WI38 (cell line): ENCODE data around the gene ZNF275.

Experiments
- H3K4me3 ChIP-seq: 2 replicates; pipeline ENCODE4 v1.5.1; 2011; ENCODE audit warnings: low read depth, mild to moderate bottlenecking, control low read depth, low read length
- TF ChIP-seq, protein P1 (sequence below): IDR thresholded peaks from 2 replicates; pipeline ENCODE4 v1.5.1; 2012; ENCODE audit warnings: low read depth, mild to moderate bottlenecking, control low read depth, low read length

ZNF275 gene

GRCh38 chrX:153375571-153375970 lies 41.6 kb downstream of the ZNF275 start:
- no peak overlapping the region for H3K4me3 ChIP-seq
- TF ChIP-seq, protein P1, sequence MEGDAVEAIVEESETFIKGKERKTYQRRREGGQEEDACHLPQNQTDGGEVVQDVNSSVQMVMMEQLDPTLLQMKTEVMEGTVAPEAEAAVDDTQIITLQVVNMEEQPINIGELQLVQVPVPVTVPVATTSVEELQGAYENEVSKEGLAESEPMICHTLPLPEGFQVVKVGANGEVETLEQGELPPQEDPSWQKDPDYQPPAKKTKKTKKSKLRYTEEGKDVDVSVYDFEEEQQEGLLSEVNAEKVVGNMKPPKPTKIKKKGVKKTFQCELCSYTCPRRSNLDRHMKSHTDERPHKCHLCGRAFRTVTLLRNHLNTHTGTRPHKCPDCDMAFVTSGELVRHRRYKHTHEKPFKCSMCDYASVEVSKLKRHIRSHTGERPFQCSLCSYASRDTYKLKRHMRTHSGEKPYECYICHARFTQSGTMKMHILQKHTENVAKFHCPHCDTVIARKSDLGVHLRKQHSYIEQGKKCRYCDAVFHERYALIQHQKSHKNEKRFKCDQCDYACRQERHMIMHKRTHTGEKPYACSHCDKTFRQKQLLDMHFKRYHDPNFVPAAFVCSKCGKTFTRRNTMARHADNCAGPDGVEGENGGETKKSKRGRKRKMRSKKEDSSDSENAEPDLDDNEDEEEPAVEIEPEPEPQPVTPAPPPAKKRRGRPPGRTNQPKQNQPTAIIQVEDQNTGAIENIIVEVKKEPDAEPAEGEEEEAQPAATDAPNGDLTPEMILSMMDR, result no peak

- no peak overlapping the region for H3K4me3 ChIP-seq
- TF ChIP-seq, protein P1, result no peak
These were observed 43.8 kb downstream of the ZNF275 start for GRCh38 chrX:153377727-153378126.

- TF ChIP-seq, protein P1, result no peak
- H3K4me3 ChIP-seq, result no peak overlapping the region
These were observed 44.7 kb downstream of the ZNF275 start for GRCh38 chrX:153378607-153379006.

DNA sequence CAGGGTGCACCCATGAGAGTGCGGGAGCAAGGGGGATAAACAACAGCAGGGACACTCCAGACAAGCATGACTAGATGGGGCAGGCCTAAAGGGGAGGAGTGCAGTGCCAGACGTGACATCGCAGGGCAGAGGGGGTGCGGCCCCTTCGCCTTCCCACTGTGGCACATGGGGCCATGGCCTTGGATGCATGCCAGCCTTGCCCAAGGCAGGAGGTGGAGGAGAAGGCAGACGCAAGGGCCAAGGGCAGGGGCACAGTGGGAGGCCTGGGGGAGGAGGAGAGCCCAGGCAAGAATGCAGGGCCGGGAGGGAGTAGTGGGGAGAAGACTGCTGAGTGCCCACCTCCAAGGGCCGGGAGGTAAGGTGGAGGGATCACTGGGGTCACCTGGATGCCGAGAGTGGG lies 45.6 kb downstream of the ZNF275 start:
- H3K4me3 ChIP-seq, result no peak overlapping the region
- TF ChIP-seq, protein P1, result no peak

DNA sequence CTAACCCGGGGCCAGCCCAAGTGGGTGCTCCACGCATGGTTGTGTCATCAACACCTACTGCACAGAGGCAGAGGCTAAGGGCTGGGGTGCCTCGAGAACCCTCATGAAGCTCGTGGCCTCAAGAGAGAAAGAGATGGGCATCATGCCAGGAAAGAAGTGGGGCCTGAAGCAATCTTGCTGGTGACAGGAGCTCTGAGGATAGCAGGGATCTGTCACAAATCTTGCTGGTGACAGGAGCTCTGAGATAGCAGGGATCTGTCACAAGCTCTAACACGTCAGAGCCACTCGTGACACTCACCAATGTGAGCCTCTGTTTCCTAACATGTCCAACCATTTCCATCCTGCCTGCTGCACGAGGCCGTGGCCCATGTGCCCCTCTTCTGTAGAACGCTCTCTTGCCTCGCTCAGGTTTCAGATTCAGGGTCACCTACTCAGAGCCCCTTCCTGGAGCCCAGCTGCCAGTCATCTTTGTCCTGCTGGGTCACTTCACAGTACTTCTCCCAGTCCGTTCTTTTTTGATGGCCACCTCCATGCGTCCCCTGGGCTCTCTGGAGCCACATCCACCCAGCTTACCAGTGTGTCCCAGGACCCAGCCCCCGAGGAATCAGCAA lies 46.1 kb downstream of the ZNF275 start:
- H3K4me3 ChIP-seq, result no peak overlapping the region
- TF ChIP-seq, protein P1, result no peak

DNA sequence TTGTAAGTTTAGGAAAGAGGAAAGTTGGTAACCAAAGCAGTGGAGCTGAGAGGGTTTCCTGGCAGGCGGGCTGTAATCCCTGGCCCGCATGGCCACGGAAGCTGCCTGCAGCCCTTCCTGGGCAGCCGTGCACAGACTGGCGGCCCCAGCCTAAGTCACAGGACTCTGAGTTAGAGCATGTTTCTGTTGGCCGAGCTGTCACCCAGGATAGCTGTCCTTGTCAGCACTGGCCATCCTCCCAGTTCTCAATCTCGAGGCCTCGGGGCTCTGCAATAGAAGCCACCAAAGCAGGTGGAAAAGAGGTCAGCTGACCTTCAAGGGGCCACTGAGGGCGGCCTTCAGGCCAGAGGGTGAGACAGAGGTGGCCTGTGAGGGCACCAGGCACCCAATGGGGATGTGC lies 46.7 kb downstream of the ZNF275 start:
- H3K4me3 ChIP-seq, result no peak overlapping the region
- TF ChIP-seq, protein P1, result no peak

DNA sequence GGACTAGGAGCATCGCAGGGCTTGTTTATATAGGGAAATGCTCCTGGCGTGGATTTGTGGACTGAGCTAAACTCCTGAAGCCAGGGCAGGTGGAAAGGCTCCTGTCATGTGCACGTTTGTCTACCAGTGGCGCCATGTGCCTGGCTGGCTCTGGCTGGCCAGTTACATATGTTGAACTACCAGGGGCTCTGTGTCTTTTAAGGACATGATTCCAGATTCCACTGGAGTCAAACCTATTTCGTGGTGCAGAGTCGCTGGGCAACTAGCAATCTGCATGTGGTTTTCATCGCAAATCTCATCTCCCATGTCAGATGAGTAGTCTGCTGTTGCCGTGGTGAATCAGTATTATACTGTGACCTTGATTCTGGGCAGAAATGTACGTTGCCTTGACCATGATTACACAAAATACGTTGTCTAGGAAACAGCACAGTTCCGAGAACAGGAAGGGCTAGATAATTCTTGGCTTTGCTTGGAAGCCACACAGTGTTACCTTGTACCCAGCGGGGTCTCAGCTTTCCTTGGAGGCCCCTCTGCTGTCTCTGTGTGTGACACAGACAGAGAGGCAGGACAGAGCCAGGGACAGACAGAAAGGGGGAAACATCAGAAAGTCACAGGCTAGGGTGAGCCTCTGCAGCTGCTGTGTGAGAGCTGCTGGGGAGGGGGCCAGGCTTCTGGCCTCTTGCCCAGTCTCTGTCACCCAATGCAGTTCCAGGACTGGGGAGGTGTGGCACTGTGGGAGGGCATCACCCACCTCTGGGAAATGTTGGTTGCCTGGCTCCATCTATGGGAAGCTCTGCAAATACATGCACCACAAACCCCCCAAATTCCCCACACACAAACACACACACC lies 48.0 kb downstream of the ZNF275 start:
- H3K4me3 ChIP-seq, result no peak overlapping the region
- TF ChIP-seq, protein P1, result no peak
